WTC11 (cell line): ENCODE measurements around the gene SPRYD7.

ENCODE experiments used
- ETV6 ChIP-seq: sonication (generic); formaldehyde crosslinking; IDR thresholded peaks from 2 replicates; pipeline ENCODE4 v1.8.1; 2022; ENCODE audit warnings: mild to moderate bottlenecking, missing genetic modification reagents
- IRF1 ChIP-seq: sonication (generic); formaldehyde crosslinking; IDR thresholded peaks from 2 replicates; pipeline ENCODE4 v1.8.0; 2023; ENCODE audit warnings: missing genetic modification reagents
- NR1H2 ChIP-seq: sonication (generic); formaldehyde crosslinking; IDR thresholded peaks from 2 replicates; pipeline ENCODE4 v1.9.0; 2021; ENCODE audit warnings: mild to moderate bottlenecking, moderate library complexity, missing genetic modification reagents
- NR2C2 ChIP-seq: sonication (generic); formaldehyde crosslinking; IDR thresholded peaks from 2 replicates; pipeline ENCODE4 v1.8.0; 2022; ENCODE audit warnings: mild to moderate bottlenecking, missing genetic modification reagents
- ZNF263 ChIP-seq: sonication (generic); formaldehyde crosslinking; IDR thresholded peaks from 2 replicates; pipeline ENCODE4 v1.8.1; 2022; ENCODE audit warnings: low read depth, mild to moderate bottlenecking, moderate library complexity, missing genetic modification reagents
- TF ChIP-seq, protein P1 (sequence below): sonication (generic); formaldehyde crosslinking; IDR thresholded peaks from 2 replicates; pipeline ENCODE4 v1.8.1; 2023; ENCODE audit warnings: mild to moderate bottlenecking, missing genetic modification reagents, moderate library complexity
- TF ChIP-seq, protein P2 (sequence below): fragments of 200-600 bp; IDR thresholded peaks from 2 replicates; pipeline ENCODE4 v1.8.0; 2022; ENCODE audit warnings: antibody characterized with exemption

DNA sequence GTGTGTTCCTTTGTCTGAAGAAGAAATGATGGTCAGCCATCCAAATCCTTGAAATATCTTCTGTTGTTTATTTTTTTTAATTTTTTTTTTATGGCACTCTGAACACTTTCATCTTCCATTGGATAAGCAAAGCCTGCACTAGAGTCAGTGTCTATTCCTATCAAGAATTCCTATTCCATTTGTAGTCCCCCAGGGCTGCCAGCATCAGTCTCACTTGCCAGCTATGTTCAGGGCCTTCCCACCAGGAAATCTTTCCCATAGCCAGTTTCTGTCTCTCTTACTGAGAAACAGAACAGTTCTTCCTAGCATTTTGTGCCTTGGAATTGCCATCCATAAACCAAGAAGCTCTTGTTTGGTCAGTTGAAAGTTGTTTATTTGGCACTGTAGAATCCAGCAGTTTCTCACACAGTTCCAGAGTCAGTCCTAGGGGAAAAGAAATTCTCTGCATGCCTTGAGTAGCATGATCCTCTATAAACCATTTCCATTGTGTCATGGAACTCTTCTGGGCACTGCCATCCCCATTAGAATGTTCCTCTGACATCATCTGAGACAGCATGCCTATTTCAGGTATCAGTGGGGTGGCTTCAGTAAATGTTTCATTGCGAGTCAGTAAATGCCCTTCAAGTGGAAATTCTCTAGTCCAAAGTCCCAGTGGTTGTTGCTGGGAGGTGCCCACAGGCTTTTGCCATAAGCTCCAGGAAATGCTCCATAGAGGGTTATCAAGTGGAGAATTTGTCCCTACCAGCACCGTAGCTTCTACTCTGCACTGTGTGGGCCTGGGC is 18.7 kb upstream of the SPRYD7 start:
- TF ChIP-seq, protein P1, sequence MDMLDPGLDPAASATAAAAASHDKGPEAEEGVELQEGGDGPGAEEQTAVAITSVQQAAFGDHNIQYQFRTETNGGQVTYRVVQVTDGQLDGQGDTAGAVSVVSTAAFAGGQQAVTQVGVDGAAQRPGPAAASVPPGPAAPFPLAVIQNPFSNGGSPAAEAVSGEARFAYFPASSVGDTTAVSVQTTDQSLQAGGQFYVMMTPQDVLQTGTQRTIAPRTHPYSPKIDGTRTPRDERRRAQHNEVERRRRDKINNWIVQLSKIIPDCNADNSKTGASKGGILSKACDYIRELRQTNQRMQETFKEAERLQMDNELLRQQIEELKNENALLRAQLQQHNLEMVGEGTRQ: no peak
- TF ChIP-seq NR1H2 (CRISPR knock-in tag): no peak
- TF ChIP-seq, protein P2, sequence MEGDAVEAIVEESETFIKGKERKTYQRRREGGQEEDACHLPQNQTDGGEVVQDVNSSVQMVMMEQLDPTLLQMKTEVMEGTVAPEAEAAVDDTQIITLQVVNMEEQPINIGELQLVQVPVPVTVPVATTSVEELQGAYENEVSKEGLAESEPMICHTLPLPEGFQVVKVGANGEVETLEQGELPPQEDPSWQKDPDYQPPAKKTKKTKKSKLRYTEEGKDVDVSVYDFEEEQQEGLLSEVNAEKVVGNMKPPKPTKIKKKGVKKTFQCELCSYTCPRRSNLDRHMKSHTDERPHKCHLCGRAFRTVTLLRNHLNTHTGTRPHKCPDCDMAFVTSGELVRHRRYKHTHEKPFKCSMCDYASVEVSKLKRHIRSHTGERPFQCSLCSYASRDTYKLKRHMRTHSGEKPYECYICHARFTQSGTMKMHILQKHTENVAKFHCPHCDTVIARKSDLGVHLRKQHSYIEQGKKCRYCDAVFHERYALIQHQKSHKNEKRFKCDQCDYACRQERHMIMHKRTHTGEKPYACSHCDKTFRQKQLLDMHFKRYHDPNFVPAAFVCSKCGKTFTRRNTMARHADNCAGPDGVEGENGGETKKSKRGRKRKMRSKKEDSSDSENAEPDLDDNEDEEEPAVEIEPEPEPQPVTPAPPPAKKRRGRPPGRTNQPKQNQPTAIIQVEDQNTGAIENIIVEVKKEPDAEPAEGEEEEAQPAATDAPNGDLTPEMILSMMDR: no peak
- no peak for TF ChIP-seq ETV6
- no peak for TF ChIP-seq ZNF263 (CRISPR knock-in tag)
- TF ChIP-seq NR2C2 (CRISPR knock-in tag): no peak
- no peak for TF ChIP-seq IRF1 (CRISPR knock-in tag)
